ENCODE data around the gene AKR1C3.

DNA sequence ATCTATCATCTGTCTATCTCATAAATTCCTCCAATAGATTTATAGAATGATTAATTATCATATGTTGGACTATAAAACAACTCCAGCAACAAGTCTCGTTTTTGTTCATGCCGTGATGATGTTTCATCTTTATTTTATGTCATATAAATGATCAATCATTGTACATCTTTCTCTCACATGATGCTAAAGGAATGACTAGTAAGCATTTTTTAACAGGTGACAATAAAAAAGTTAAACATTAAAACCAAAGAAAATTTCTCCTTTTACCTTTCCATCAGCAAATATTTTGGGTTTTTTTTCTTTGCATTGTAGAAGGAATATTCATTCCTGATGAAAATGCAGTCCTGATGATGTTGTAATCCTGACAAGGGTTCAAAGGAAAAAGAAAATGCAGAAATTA lies 41.4 kb downstream of the AKR1C3 start:
- TF ChIP-seq, protein P1, sequence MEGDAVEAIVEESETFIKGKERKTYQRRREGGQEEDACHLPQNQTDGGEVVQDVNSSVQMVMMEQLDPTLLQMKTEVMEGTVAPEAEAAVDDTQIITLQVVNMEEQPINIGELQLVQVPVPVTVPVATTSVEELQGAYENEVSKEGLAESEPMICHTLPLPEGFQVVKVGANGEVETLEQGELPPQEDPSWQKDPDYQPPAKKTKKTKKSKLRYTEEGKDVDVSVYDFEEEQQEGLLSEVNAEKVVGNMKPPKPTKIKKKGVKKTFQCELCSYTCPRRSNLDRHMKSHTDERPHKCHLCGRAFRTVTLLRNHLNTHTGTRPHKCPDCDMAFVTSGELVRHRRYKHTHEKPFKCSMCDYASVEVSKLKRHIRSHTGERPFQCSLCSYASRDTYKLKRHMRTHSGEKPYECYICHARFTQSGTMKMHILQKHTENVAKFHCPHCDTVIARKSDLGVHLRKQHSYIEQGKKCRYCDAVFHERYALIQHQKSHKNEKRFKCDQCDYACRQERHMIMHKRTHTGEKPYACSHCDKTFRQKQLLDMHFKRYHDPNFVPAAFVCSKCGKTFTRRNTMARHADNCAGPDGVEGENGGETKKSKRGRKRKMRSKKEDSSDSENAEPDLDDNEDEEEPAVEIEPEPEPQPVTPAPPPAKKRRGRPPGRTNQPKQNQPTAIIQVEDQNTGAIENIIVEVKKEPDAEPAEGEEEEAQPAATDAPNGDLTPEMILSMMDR (conservative IDR thresholded peaks at IDR 0.05; ENCODE audit: low read depth, low read length), result no peak
- no peak for TF ChIP-seq POLR2A (IDR thresholded peaks at IDR 0.05; ENCODE audit: low read depth, low read length)
- no peak for TF ChIP-seq NFE2L2 (IDR thresholded peaks at IDR 0.05; ENCODE audit: low read depth, low read length)
- TF ChIP-seq RAD21 (IDR thresholded peaks at IDR 0.05; ENCODE audit: low read length), result no peak
- TF ChIP-seq MXI1 (IDR thresholded peaks at IDR 0.05; ENCODE audit: borderline replicate concordance, low read depth, low read length), result no peak
- TF ChIP-seq, protein P2, sequence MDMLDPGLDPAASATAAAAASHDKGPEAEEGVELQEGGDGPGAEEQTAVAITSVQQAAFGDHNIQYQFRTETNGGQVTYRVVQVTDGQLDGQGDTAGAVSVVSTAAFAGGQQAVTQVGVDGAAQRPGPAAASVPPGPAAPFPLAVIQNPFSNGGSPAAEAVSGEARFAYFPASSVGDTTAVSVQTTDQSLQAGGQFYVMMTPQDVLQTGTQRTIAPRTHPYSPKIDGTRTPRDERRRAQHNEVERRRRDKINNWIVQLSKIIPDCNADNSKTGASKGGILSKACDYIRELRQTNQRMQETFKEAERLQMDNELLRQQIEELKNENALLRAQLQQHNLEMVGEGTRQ (IDR thresholded peaks at IDR 0.05; ENCODE audit: low read depth, low read length), result no peak
